ENCODE data around the gene MYOM1. TPM values are rescaled to one million over a fixed set of nuclear protein-coding genes. Genes with fewer than 3 reads are reported as not detected.
"Not testable (repeated sequence)": the region's sequence is repeated elsewhere in the genome, so short reads cannot be mapped to it uniquely, and the experiment has no call there.

MYOM1 gene
- total and polyA plus RNA-seq, 7 donors: 3.3 to 37.7 (median 17.3) TPM

- no peaks in the 10 kb centered on the region for H3K36me3 ChIP-seq
- H3K27ac ChIP-seq: no peak overlapping the region
- no peaks in the 10 kb centered on the region for H3K9me3 ChIP-seq
- DNase-seq: no peak
- H3K27me3 ChIP-seq: no peaks in the 10 kb centered on the region
- WGBS, 2 donors: 43 to 47% methylated on average over 1 of the region's 1 CpG
- H3K4me1 ChIP-seq: peaks cover 0 to 10% (median 5%) of the 10 kb centered on the region in 4 donors
- no peak overlapping the region for H3K4me3 ChIP-seq
- TF ChIP-seq POLR2A (IDR thresholded peaks at IDR 0.05) (no peak), EP300 (IDR thresholded peaks at IDR 0.05) (no peak), CTCF (IDR thresholded peaks at IDR 0.05) (no peak), POLR2AphosphoS5 (IDR thresholded peaks at IDR 0.05) (no peak)
- intact Hi-C loops (cut with DNase I): no loop called here
Observed at GRCh38 chr18:3223356-3223755, 3.6 kb upstream of the MYOM1 start.

DNA sequence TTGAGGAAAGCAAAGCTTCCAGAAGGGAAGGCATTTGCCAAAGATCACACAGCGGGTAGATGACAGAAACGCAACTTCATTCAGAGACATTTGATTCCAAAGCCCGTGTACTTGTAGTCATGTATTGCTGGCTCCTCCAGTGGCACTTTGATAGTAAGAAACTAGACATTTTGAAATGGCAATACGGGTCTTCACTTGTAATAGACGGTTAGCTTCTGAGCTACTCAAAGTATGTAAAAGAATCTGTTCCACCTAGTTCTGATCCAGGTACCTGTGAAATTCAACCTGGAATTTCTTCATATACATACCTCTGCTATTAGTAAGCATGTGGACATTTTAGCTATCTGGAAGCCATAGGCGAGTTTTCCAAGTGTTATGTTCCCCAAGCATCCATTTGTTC is 1.7 kb upstream of the MYOM1 start:
- TF ChIP-seq POLR2A (IDR thresholded peaks at IDR 0.05): no peak
- no peak for TF ChIP-seq POLR2AphosphoS5 (IDR thresholded peaks at IDR 0.05)
- TF ChIP-seq CTCF (IDR thresholded peaks at IDR 0.05): no peak
- TF ChIP-seq EP300 (IDR thresholded peaks at IDR 0.05): no peak
- H3K36me3 ChIP-seq: no peaks in the 10 kb centered on the region
- H3K4me3 ChIP-seq: no peak overlapping the region
- intact Hi-C loops (cut with DNase I): no loop called here
- WGBS, 2 donors: 94 to 95% methylated on average over 6 of the region's 6 CpGs
- no peak for DNase-seq
- H3K27ac ChIP-seq: peak overlapping the region in 1 of 4 donors; percentile 82
- peaks cover 0 to 19% (median 5%) of the 10 kb centered on the region in 4 donors for H3K4me1 ChIP-seq
- no peaks in the 10 kb centered on the region for H3K27me3 ChIP-seq
- H3K9me3 ChIP-seq: no peaks in the 10 kb centered on the region

DNA sequence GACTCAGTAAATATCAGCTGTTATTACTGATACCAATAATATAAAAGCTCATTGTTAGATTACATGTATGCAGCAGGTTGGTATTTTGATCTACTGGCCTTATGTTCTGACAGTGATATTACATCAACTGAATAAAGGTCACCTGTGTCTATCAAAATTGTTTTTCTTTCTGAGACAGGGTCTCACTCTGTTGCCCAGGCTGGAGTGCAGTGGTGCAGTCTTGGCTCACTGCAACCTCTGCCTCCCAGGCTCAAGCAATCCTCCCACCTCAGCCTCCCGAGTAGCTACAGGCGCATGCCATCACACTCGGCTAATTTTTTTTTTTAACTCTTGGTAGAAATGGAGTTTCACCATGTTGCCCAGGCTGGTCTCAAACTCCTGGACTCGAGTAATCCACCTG is 1.1 kb upstream of the MYOM1 start:
- intact Hi-C loops (cut with DNase I); H3K9me3 ChIP-seq; H3K27me3 ChIP-seq; H3K36me3 ChIP-seq; DNase-seq; H3K4me3 ChIP-seq: not testable (repeated sequence)
- H3K4me1 ChIP-seq: peaks cover 0 to 19% (median 5%) of the 10 kb centered on the region in 4 donors
- WGBS, 2 donors: 90 to 93% methylated on average over 4 of the region's 4 CpGs
- peak overlapping the region in 3 of 4 donors; percentile 82 to 85 (median 83) for H3K27ac ChIP-seq

- H3K27me3 ChIP-seq: no peaks in the 10 kb centered on the region
- intact Hi-C loops (cut with DNase I): loop anchor here (2.0 to 5.0 kb wide), 3 partner anchors 28 to 43 kb away; partner anchors contain the start of genes MYL12A and MYL12B
- TF ChIP-seq EP300 (IDR thresholded peaks at IDR 0.05): no peak
- TF ChIP-seq POLR2A (IDR thresholded peaks at IDR 0.05): no peak
- TF ChIP-seq POLR2AphosphoS5 (IDR thresholded peaks at IDR 0.05): no peak
- TF ChIP-seq CTCF (IDR thresholded peaks at IDR 0.05): no peak
- H3K9me3 ChIP-seq: no peaks in the 10 kb centered on the region
- no peak for DNase-seq
- H3K4me1 ChIP-seq: peaks cover 0 to 19% (median 5%) of the 10 kb centered on the region in 4 donors
- H3K36me3 ChIP-seq: peaks cover 0 to 11% (median 3%) of the 10 kb centered on the region in 4 donors
- peak overlapping the region; percentile 30 to 48 (median 35) for H3K4me3 ChIP-seq
- H3K27ac ChIP-seq: peak overlapping the region; percentile 76 to 85 (median 82)
- 88% methylated on average over 8 of the region's 8 CpGs for WGBS, 2 donors
Observed at GRCh38 chr18:3219241-3219630, 532 bp downstream of the MYOM1 start.

DNA sequence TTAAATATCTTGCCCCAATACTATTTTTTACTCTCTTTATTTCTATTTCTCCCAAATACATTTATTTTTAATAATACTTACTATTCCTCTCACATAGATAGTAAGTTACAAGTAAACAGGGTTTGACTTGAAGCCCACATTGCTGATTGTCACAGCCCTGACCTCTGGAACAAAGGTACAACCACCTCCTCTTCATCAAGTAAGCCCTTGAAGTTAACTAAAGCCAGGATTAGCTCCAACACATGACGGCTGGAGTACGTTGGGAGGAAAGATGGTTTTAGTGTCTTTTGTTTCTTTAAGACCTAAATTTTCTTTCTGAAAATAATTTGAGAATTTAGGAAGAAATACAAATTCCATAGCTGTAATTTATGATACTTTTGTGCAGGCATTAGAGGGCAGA is 949 bp downstream of the MYOM1 start:
- Histone ChIP-seq H3K27me3 (no peaks in the 10 kb centered on the region), H3K4me3 (peak overlapping the region; percentile 30 to 48 (median 35)), H3K36me3 (peaks cover 0 to 12% (median 3%) of the 10 kb centered on the region in 4 donors), H3K4me1 (peaks cover 0 to 19% (median 5%) of the 10 kb centered on the region in 4 donors), H3K27ac (peak overlapping the region; percentile 76 to 85 (median 82)), H3K9me3 (no peaks in the 10 kb centered on the region)
- WGBS, 2 donors: 85 to 96% methylated on average over 2 of the region's 2 CpGs
- intact Hi-C loops (cut with DNase I): loop anchor here (2.0 to 5.0 kb wide), 3 partner anchors 28 to 43 kb away; partner anchors contain the start of genes MYL12A and MYL12B
- DNase-seq: no peak
- TF ChIP-seq EP300 (IDR thresholded peaks at IDR 0.05): no peak
- TF ChIP-seq CTCF (IDR thresholded peaks at IDR 0.05): no peak
- TF ChIP-seq POLR2AphosphoS5 (IDR thresholded peaks at IDR 0.05): no peak
- no peak for TF ChIP-seq POLR2A (IDR thresholded peaks at IDR 0.05)

Data from sigmoid colon (tissue), 7 donors.